ENCODE data around the gene AIFM1.

AIFM1 gene

GRCh38 chrX:130090364-130090763, 75.3 kb downstream of the AIFM1 start:
- TF ChIP-seq, protein P1, sequence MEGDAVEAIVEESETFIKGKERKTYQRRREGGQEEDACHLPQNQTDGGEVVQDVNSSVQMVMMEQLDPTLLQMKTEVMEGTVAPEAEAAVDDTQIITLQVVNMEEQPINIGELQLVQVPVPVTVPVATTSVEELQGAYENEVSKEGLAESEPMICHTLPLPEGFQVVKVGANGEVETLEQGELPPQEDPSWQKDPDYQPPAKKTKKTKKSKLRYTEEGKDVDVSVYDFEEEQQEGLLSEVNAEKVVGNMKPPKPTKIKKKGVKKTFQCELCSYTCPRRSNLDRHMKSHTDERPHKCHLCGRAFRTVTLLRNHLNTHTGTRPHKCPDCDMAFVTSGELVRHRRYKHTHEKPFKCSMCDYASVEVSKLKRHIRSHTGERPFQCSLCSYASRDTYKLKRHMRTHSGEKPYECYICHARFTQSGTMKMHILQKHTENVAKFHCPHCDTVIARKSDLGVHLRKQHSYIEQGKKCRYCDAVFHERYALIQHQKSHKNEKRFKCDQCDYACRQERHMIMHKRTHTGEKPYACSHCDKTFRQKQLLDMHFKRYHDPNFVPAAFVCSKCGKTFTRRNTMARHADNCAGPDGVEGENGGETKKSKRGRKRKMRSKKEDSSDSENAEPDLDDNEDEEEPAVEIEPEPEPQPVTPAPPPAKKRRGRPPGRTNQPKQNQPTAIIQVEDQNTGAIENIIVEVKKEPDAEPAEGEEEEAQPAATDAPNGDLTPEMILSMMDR (IDR thresholded peaks at IDR 0.05; ENCODE audit: low read depth, low read length), result no peak
- peaks cover 4% of the 10 kb centered on the region for H3K27me3 ChIP-seq (ENCODE audit: insufficient read depth, low read depth, severe bottlenecking)
- peaks cover 3% of the 10 kb centered on the region for H3K36me3 ChIP-seq
- DNase-seq, result no peak
- no peak overlapping the region for H3K4me3 ChIP-seq (ENCODE audit: low read depth, low read length)
- no peak overlapping the region for H3K27ac ChIP-seq
- H3K9me3 ChIP-seq (ENCODE audit: severe bottlenecking), result no peaks in the 10 kb centered on the region

- H3K36me3 ChIP-seq, result peaks cover 3% of the 10 kb centered on the region
- H3K9me3 ChIP-seq (ENCODE audit: severe bottlenecking), result no peaks in the 10 kb centered on the region
- TF ChIP-seq, protein P1 (IDR thresholded peaks at IDR 0.05; ENCODE audit: low read depth, low read length), result no peak
- H3K27me3 ChIP-seq (ENCODE audit: insufficient read depth, low read depth, severe bottlenecking), result peaks cover 4% of the 10 kb centered on the region
- H3K27ac ChIP-seq, result peak overlapping the region; percentile 64
- no peak overlapping the region for H3K4me3 ChIP-seq (ENCODE audit: low read depth, low read length)
- DNase-seq, result peak; percentile 55
These were observed 79.0 kb downstream of the AIFM1 start for GRCh38 chrX:130086447-130087206.

GRCh38 chrX:130085551-130086446, 79.8 kb downstream of the AIFM1 start:
- Histone ChIP-seq H3K4me3 (ENCODE audit: low read depth, low read length) (no peak overlapping the region), H3K27ac (peak overlapping the region; percentile 32; the same call in 1 of the 2 replicates), H3K36me3 (peaks cover 3% of the 10 kb centered on the region), H3K9me3 (ENCODE audit: severe bottlenecking) (no peaks in the 10 kb centered on the region), H3K27me3 (ENCODE audit: insufficient read depth, low read depth, severe bottlenecking) (peaks cover 4% of the 10 kb centered on the region)
- TF ChIP-seq, protein P1 (IDR thresholded peaks at IDR 0.05; ENCODE audit: low read depth, low read length), result no peak
- DNase-seq, result no peak

- Histone ChIP-seq H3K27ac (no peak overlapping the region), H3K27me3 (ENCODE audit: insufficient read depth, low read depth, severe bottlenecking) (peaks cover 4% of the 10 kb centered on the region), H3K4me3 (ENCODE audit: low read depth, low read length) (no peak overlapping the region), H3K9me3 (ENCODE audit: severe bottlenecking) (no peaks in the 10 kb centered on the region), H3K36me3 (peaks cover 3% of the 10 kb centered on the region)
- TF ChIP-seq, protein P1 (IDR thresholded peaks at IDR 0.05; ENCODE audit: low read depth, low read length), result no peak
- DNase-seq, result no peak
These were observed 80.9 kb downstream of the AIFM1 start for GRCh38 chrX:130084631-130085237.

- Histone ChIP-seq H3K36me3 (peaks cover 7% of the 10 kb centered on the region), H3K9me3 (ENCODE audit: severe bottlenecking) (no peaks in the 10 kb centered on the region), H3K4me3 (ENCODE audit: low read depth, low read length) (no peak overlapping the region), H3K27ac (no peak overlapping the region), H3K27me3 (ENCODE audit: insufficient read depth, low read depth, severe bottlenecking) (peaks cover 11% of the 10 kb centered on the region)
- DNase-seq, result no peak
- TF ChIP-seq, protein P1 (IDR thresholded peaks at IDR 0.05; ENCODE audit: low read depth, low read length), result no peak
These were observed 81.8 kb downstream of the AIFM1 start for GRCh38 chrX:130083656-130084382.
